GM12801 (cell line): Measurements from ENCODE around the gene BTBD8.

ENCODE experiments used
- TF ChIP-seq, protein P1 (sequence below): IDR thresholded peaks from one replicate; pipeline ENCODE4 v1.5.1; 2011; ENCODE audit warnings: control low read depth; ENCODE audit not compliant: insufficient read length; ENCODE audit errors: extremely low read depth

The BTBD8 gene

GRCh38 chr1:92079441-92079840 lies 704 bp upstream of the BTBD8 start:
- TF ChIP-seq, protein P1, sequence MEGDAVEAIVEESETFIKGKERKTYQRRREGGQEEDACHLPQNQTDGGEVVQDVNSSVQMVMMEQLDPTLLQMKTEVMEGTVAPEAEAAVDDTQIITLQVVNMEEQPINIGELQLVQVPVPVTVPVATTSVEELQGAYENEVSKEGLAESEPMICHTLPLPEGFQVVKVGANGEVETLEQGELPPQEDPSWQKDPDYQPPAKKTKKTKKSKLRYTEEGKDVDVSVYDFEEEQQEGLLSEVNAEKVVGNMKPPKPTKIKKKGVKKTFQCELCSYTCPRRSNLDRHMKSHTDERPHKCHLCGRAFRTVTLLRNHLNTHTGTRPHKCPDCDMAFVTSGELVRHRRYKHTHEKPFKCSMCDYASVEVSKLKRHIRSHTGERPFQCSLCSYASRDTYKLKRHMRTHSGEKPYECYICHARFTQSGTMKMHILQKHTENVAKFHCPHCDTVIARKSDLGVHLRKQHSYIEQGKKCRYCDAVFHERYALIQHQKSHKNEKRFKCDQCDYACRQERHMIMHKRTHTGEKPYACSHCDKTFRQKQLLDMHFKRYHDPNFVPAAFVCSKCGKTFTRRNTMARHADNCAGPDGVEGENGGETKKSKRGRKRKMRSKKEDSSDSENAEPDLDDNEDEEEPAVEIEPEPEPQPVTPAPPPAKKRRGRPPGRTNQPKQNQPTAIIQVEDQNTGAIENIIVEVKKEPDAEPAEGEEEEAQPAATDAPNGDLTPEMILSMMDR, result no peak

GRCh38 chr1:92081031-92081430 lies 886 bp downstream of the BTBD8 start:
- TF ChIP-seq, protein P1, result no peak

DNA sequence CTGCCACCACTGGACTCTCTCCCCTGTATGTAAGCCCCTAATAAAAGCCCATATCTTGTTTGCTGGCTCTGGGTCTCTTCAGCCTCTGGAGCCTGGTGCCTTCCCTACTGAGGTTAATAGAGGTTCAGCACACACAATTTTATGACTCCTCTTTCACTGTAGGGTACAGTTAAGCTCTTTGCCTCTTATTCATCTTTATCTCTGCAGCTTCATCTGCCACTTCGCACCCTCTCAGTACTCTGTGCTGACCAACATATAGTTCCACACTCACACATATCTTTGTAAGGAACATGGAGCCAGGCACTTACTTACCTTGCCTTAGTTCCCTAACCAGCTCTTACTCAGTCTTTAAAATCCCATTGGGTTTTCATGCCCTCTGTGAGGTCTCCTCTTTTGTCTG lies 4.5 kb downstream of the BTBD8 start:
- TF ChIP-seq, protein P1, result no peak

DNA sequence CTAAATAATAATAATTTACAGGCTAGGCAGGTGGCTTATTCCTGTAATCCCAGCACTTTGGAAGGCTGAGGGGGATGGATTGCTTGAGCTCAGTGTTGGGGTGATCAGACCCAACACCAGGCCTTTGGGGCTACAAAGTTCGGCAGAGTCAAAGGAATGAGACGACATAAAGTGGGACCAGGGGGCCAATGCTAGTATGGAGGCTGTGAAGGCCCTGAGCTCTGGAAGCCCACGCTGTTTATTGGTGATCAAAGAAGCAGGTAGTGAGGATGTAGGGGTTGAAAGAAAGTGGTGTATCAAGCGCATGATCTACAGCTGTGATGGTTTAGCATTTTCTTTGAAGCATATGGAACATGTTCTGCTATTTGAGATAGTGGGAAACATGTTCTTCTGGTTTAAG lies 5.6 kb downstream of the BTBD8 start:
- TF ChIP-seq, protein P1, result no peak

DNA sequence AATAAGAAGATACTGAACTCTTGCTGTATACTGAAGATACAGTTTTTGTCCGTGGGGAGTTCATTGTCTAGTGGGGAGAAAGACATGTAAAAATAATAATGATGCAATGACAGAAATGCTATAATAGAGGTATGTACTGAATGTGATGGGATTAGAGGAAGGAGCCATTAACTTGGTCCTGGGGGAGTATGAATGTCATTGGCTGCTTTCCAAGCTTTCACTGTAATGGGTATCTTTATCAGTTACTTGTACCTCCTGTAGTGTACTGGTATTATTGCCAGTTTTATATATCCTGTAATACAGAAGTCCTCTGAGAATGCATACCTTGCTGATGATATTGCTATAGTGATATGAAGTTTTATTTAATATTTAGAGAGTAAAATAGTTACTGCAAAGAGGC lies 7.4 kb downstream of the BTBD8 start:
- TF ChIP-seq, protein P1, result no peak

GRCh38 chr1:92091625-92092024 lies 11.5 kb downstream of the BTBD8 start:
- TF ChIP-seq, protein P1, result no peak

- TF ChIP-seq, protein P1, result no peak
Measured at GRCh38 chr1:92094090-92094489, 13.9 kb downstream of the BTBD8 start.

DNA sequence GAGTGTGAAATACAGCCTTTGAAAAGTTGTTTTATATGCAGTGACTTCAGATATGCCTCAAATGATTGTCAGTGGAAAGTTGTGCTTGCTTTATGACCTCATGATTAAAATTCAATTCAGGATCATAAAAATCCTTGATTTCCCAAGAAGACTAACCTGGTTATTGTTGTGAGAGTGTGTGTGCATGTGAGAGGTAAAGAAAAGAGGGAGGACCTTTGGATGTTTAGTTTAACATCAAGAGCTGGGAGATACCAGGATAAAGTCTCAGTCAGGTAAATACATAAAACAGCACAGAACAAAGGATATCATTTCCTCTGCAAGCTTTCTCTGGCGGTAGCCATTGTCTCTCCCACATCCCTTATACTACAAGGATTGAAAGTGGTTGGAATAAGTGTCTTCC lies 14.4 kb downstream of the BTBD8 start:
- TF ChIP-seq, protein P1, result no peak
